HG03469 (cell line): ENCODE data around the gene TSC2.
"Not testable (repeated sequence)": the region's sequence is repeated elsewhere in the genome, so short reads cannot be mapped to it uniquely, and the experiment has no call there.

Experiments
- ATAC-seq: cut with Tn5 transposase; IDR thresholded peaks from one replicate; pipeline ENCODE4 v1.9.1; 2021; ENCODE audit warnings: mild to moderate bottlenecking, moderate library complexity, moderate number of reproducible peaks; ENCODE audit not compliant: unreplicated experiment

TSC2 gene

DNA sequence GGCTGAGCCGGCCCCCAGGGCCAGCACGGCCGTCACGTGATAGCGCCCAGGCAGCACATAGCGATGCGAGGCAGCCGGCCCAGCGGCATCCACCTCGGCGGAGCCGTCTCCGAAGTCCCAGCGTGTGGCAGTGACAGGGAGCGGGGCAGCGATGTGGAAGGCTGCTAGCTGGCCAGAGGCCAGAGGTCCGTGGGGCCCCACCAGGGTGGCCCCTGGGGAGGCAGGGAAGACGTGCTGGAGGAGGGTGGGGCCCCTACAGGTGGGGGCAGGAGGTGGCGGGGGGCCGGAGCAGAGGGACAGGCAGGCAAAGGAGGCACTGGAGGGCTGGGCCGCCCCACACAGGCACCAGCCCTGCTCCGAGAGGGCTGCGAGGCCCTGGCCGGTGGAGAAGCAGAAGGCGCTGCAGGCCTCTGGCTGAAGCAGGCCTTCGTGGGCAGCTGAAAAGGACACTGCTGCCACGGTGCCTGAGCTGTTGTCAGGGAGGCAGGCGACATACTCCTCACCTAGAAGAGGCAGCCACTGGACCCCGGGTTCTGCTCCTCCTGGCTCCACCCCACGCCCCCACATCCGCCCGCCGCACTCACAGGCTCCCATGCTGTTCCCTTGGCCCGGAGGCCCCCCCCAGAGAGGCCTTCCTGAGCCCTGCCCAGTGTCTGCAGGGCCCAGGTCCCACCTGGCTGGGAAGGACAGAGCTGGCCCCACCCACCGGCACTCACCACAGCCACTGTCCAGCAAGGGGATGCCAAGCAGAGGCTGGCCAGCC is 70.4 kb downstream of the TSC2 start:
- ATAC-seq: not testable (repeated sequence)

DNA sequence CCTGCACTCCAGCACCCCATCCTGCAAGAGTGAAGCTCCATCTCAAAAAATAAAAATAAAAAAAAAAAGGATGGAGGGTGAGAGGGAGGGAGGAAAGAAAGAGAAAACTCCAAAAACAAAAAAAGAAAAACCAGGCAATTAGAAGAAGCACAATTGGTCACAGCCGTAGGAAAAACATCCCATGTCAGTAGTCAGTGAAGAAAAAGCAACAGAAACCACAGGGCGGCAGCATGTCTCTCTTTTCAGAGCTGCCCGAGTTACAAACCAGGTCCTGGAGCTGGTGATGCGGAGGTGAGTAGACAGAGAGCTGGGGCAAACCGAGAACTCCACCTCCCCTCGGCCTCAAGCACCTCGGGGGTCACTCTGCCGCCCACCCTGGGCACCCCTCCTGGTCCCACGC is 73.5 kb downstream of the TSC2 start:
- not testable (repeated sequence) for ATAC-seq

DNA sequence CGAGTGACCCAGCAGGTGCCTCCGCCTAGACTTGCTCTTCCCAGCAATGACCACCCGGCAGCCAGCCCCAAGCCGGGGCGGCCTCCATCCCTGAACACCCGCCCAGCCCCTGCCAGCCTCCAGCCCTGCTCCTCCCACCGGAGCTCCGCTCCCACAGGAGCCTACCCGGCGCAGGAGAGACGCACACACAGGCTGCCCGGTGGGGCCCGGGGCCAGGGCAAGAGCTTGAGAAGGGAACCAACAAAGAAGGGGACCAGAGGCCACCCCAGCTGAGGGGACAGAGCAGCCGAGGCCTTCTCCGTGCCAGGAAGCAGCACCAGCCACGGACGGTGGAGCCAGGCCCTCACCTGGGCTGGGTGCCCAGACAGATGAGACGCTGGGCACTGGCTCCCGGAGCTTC is 74.1 kb downstream of the TSC2 start:
- no peak for ATAC-seq

DNA sequence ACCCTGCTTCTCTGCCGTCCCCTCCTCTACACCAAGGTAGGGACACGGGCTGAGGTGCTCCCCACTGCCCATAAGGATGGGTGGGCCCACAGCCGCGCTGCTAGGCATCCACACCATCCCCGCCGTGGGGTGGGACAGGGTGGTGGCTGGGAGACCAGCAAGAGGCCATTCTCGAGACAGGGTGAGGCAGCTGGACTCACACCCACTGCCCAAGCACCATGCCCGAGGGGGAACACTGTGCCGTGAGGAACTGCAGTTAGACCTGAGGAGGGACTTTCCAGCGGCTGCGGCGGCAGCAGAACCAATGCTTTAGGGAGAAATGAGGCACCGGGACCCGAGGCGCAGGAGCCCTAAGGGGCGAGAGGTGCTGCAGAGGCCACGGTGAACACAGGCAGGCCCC is 74.6 kb downstream of the TSC2 start:
- ATAC-seq: no peak

DNA sequence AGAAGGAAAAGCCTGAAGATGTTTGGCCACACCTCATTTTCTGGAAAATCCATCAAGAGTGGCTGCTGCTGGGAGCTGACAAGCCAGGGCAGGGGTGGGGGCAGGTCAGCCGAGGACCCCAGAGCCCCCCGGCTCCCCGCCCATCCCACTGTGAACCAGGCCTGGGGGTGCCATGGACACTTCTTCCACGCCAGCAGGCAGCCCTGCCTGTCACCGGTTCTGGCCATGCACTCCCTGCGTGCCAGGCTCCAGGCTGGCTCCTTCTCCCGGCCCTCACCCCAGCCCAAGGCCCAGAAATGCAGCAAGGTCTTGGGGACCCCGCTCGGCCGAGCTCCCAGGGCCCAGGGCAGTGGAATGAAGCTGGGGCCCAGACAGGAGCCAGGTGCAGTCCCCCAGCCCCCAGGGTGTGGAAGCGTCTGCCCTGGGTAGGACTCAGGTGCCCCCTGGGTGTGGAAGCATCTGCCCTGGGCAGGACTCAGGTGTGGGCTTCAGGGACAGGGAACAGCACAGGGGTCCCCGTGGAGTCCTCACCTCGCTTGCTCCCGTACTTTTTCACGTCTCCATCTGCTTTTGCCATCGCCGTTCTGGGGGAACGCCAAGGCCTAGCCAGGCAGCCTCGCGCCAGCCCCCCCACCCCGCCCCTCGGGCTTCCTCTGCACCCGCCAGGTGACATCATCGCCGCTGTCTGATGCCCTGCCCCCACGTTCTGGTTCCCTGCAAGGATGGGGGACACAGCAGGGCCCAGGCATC is 75.3 kb downstream of the TSC2 start:
- ATAC-seq: not testable (repeated sequence)

DNA sequence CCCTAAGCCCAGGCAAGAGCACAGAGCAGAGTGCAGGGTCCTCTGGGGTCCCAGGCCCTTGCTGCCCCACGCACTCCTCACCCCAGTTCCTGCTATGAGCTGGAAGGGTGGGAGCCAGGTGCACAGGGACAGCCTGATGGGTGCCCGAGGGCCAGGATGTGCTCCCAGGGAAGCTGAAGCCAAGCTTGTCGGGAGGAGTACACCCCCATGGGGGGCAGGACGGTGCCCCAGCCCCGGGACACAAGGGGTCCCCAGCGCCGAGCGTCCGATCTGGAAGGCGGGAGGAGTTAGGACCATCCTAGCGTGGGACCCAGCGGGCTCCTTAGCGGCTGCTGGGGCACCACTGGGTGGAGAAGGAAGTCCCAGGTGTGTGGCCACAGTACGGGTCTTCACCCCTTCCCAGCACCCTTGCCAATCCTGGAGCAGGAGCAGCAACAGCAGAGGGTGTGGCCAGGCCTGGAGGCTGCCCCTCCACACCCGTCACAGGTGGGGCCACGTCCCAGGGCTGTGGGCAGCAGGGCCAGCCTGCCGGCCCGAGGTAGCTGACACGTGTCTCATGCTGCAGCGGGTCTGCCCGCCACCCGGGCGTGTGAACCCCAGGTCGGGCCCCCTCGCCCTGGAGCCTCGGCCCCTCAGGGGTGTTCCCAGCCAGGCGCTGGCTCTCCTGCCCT is 76.1 kb downstream of the TSC2 start:
- ATAC-seq: not testable (repeated sequence)

DNA sequence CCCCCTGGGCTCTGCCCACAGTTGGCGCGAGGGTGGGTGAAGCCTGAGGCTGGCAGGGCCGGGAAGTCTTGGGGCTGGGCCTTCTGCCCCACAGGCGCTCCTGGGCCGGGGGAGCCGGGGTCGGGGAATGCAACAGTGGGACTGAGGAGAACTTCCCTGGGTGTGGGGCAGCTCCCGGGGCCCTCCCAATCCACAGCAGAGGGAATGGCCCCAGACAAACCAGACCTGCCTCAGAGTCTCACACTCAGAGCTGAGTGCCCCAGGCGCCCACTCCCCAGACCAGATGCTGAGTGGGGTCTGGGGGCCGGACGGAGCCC is 76.5 kb downstream of the TSC2 start:
- ATAC-seq: not testable (repeated sequence)

DNA sequence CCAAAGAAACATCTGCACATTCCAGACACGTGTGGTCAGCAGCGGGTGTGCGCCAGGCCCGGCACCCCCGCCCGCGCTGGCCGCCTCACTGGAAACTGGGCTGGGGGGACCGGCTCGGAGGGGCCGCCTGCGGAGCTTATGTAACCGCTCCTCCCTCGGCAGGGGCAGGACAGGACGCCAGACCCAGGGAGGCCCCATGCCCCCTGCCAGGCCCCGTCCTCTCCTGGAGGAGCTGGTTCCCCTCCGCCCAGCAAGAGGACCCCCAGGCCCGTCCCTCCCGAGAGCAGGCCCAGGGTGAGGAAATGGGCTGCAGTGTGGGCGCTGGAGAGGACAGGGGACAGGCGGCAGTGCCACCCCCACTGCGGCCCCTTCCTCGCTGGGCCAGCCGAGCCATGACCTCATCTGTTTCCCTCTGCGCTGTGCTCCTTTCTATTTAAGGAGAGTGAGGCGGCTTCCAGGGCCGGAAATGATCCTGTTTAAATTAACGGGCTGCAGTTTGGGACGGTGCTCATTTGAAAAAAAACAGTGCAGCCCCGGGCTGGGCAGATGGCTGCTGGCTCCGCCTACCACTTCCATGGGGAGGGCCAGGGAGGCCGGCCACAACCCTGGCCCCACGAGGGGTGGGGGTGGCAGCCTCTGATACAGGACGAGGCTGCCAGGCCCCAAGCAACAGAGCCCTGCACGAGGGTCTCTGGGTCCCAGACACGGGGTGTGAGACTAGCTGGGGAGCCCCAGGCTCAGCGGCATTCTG is 77.1 kb downstream of the TSC2 start:
- not testable (repeated sequence) for ATAC-seq

DNA sequence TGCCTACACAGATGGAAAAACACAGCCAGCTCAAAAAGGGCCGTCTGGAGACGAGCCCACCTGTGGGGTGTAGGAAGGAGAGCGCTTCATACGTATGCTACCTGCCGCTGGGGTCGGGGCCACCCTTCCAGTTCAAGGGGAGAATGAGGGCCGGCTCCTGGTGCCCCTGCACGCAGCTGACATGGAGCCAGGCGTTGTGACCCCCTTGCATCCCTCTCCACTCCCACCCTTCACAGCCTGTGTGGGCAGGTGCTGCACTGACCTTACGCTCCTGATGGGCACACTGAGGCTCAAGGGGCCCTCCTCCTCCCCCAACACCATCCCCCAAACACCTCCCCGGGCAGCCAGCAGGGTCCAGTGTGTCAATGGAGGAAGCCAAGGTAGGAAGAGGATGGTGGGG is 77.8 kb downstream of the TSC2 start:
- not testable (repeated sequence) for ATAC-seq

DNA sequence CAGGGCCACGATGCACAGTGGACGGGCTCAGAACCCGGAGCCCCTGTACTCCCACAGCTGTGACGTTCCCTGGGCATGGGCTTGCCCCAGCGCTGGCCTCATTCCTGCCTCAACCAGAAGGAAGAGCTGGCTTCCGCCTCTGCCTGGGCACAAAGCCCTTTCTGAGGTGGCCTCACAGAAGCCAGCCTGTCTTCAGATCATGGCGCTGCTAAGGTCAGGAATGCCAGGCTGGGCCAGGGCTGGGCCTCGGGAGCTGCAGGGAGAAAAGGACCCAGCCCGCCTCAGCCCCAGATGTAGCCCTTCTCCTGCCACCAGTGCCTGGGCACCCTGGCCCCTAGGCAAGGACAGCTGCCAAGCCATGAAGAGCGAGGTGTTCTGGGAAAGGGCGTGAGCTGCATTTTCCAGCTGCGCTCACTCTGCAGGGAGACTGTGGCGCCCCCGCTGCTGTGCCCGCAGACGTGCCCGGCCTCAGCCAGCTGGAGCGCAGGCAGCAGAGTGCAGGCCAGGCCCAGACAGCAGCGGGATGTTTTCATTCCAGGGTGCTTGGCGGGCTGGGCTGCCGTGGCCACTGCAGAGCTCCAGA is 78.5 kb downstream of the TSC2 start:
- not testable (repeated sequence) for ATAC-seq

DNA sequence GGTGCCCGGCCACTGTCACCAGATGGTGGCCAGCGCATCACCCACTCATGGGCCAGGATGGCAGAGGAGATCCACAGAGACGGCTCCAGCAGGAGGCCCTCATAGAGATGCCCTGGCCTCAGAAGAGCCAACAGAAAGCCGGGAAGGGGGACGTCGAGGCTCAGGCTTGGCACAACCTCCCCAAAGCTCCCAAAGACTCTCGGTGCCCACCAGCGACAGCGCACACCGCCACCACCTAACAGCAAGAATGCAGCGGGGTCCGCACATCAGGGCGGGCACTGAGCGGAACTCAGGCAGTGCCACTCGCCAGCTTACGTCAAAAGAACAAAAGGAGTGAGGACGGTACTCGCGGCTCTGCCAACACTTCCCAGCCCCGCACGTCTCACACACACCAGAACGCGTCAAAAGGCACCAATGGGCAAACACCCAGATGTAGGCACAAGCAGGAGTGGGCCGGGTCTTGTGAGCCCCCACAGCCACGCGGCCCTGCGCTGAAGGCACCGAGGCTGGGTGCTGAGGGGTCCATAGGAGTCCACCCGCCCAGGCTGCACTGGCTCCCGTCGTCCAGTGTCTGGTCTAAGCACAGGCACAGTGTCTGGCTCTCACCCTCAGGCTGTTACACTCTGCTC is 79.3 kb downstream of the TSC2 start:
- not testable (repeated sequence) for ATAC-seq

DNA sequence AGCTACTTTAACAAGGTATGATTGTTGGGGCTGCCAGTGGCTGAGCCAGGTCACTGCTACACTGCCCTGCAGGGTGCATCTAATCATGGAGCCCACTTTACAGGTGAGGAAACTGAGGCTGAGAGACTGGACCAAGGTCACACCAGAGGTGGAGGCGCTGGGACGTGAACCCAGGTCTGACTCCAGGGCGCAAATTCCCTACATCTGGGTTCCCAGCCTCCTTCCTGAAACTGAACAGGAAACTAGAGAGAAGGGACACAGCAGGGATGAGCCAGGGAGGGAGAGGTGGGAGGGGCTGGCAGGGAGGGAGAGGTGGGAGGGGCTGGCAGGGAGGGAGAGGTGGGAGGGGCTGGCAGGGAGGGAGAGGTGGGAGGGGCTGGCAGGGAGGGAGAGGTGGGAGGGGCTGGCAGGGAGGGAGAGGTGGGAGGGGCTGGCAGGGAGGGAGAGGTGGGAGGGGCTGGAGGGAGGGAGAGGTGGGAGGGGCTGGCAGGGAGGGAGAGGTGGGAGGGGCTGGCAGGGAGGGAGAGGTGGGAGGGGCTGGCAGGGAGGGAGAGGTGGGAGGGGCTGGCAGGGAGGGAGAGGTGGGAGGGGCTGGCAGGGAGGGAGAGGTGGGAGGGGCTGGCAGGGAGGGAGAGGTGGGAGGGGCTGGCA is 80.0 kb downstream of the TSC2 start:
- not testable (repeated sequence) for ATAC-seq

DNA sequence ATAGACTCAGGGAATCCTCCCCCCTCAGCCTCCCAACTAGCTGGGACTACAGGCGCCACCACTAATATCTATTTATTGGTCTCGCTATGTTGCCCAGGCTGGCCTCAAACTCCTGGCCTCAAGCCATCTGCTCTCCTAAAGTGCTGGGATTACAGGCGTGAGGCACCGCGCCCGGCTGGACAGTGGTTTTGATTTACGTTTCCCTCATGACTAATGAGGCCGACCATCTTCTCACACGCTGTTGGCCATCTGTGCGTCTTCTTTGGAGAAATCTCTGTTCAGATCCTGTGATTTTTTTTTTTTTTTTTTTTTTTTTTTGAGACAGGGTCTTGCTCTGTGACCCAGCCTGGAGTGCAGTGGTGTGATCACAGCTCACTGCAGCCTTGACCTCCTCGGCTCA is 81.5 kb downstream of the TSC2 start:
- ATAC-seq: not testable (repeated sequence)

DNA sequence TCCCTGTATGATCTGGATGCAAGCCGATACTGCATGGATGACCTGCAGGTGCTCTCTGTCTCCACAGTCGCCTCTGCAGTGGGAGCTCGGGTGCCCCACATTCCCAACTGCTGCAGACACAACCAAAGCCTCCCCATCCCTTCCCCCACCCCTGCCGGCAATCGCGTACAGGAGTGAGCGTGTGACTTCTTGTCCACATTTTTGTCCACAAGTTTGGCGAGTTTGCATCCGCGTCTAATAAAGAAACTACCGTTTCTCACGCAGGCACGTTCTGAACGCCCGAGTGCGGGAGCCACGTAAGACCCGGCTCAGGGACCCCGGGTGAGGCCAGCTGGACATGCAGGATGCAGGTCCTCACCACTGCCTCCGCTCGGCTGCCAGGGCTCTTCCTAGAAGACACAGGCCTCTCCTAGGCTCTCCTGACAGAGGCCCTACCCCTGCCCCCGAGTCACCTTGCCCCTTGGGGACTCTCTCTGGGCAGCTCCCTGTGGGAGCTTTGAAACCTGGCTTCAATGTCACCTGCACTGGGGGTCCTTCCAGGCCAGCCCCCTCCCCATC is 82.2 kb downstream of the TSC2 start:
- not testable (repeated sequence) for ATAC-seq

DNA sequence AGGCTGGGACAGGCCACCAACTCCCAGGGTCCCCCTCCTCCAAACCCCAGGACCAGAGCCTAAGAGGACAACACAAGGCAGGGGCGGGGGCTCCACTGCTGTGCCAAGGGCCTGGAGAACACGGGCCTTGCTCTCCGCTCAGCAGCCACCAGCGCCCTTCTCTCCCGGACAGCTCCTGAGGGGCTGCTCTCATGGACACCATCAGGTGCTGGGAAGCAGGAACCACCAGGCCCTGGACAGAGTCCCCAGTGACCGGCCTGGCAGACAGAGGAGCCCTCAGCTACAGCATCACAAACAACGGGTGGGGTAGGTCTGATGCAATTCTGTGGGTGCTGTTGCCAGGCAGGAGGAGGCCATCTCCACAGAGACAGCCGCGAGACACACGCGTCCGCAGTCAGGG is 86.0 kb downstream of the TSC2 start:
- ATAC-seq: not testable (repeated sequence)

DNA sequence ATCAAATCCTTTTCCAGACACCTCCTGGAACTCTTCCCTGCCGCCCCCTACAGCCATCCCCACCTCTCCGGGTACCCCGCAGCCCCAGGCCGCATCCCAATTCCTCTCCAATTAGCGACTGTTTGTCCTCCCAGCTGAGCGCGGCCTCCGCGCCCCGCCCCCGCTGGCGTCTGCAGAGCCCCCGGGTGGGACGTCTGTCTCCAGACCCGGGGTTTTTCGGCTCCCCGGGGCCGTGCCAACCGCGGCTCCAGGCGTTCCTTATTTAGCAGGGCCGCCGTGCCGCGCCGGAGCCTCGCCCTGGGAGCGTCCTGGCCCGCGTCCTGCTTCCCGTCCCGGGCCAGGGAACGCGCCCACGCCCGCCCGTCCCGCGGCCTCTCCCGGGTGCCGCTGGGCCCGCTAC is 87.3 kb downstream of the TSC2 start:
- ATAC-seq: not testable (repeated sequence)

DNA sequence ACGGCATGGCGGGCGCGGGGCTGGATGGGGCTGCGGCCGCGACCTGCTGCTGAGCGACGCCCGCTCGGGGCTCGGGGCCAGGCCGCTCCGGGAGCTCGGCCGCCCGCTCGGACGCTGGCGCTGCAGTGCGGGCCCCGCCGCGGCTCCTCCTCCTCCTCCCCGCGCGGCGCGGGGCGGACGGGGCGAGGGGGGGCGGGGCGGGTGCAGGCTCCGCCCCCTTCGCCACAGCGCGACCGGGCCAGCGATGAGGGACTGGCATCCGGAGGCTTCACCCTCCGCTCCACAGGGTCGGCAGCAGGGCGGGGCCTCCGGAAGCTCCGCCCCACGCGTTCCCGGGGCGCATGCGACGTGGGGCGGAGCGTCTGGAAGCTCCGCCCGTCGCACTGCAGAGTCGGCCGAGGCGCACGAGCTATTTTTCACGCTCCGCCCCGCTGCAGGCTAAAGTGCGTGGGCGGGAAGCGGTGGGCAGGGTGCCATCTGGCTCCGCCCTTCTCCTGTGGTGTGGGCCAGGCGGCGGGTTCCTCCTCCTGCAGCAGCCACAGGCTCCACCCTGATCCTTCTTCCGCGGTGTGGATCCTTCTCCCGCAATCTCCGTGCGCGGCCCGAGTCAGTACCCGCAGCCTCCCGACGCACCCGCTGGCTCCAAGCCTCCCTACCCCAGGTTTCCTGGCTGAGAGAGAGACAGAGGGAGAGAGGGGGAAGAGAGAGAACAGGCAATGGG is 88.1 kb downstream of the TSC2 start, which contains the start of gene PKD1:
PKD1 (minus strand) TSS at position 129 of the 721 bp plus-strand sequence. CDS start 209 bp downstream, outside the sequence.
- not testable (repeated sequence) for ATAC-seq
